GM23248 (cell line): Measurements from ENCODE around the gene SNX13. TPM values are rescaled to one million over a fixed set of nuclear protein-coding genes. Genes with fewer than 3 reads are reported as not detected.

Experiments used
- DNase-seq: peaks from one replicate; pipeline ENCODE4 v3.0.0-alpha.2; 2015
- H2AFZ ChIP-seq: fragments of 200-600 bp; sonication (generic); 2 replicates; pipeline ENCODE4 v1.6.1; 2016; ENCODE audit warnings: antibody characterized with exemption
- H3F3A ChIP-seq: fragments of 200-600 bp; sonication (generic); 2 replicates; pipeline ENCODE4 v1.6.1; 2016; ENCODE audit warnings: mild to moderate bottlenecking, antibody characterized with exemption, mixed run types; ENCODE audit not compliant: insufficient read depth
- H3K27ac ChIP-seq: fragments of 200-600 bp; sonication (generic); 2 replicates; pipeline ENCODE4 v1.5.1; 2016; ENCODE audit warnings: mild to moderate bottlenecking
- H3K27me3 ChIP-seq: fragments of 200-600 bp; sonication (generic); replicated peaks from 2 replicates; pipeline ENCODE4 v1.6.1; 2016; ENCODE audit warnings: mild to moderate bottlenecking; ENCODE audit not compliant: insufficient read depth
- H3K36me3 ChIP-seq: fragments of 200-600 bp; sonication (generic); 2 replicates; pipeline ENCODE4 v1.6.1; 2016; ENCODE audit warnings: low read depth, mild to moderate bottlenecking
- H3K4me1 ChIP-seq: fragments of 200-600 bp; sonication (generic); 2 replicates; pipeline ENCODE4 v1.6.1; 2016; ENCODE audit warnings: mild to moderate bottlenecking; ENCODE audit not compliant: insufficient read depth
- H3K4me2 ChIP-seq: fragments of 200-600 bp; sonication (generic); one replicate; pipeline ENCODE4 v1.6.1; 2016; ENCODE audit warnings: mild to moderate bottlenecking; ENCODE audit not compliant: unreplicated experiment
- H3K4me3 ChIP-seq: fragments of 200-600 bp; sonication (generic); 2 replicates; pipeline ENCODE4 v1.5.1; 2016; ENCODE audit warnings: mild to moderate bottlenecking
- H3K79me2 ChIP-seq: fragments of 200-600 bp; sonication (generic); 2 replicates; pipeline ENCODE4 v1.6.1; 2016; ENCODE audit warnings: mild to moderate bottlenecking; ENCODE audit not compliant: insufficient read depth
- H3K9ac ChIP-seq: fragments of 200-600 bp; sonication (generic); 2 replicates; pipeline ENCODE4 v1.6.1; 2016; ENCODE audit warnings: mild to moderate bottlenecking
- H3K9me2 ChIP-seq: fragments of 200-600 bp; sonication (generic); 2 replicates; pipeline ENCODE4 v1.6.1; 2016; ENCODE audit warnings: mixed run types, mild to moderate bottlenecking, moderate library complexity; ENCODE audit not compliant: insufficient read depth
- H3K9me3 ChIP-seq: fragments of 200-600 bp; sonication (generic); one replicate; pipeline ENCODE4 v1.6.1; 2017; ENCODE audit warnings: low read depth
- H4K20me1 ChIP-seq: fragments of 200-600 bp; sonication (generic); 2 replicates; pipeline ENCODE4 v1.6.0; 2016; ENCODE audit not compliant: insufficient read depth
- EZH2 ChIP-seq: fragments of 200-600 bp; sonication (generic); IDR thresholded peaks from 2 replicates; pipeline ENCODE4 v1.6.1; 2018; ENCODE audit warnings: antibody characterized with exemption, mild to moderate bottlenecking; ENCODE audit not compliant: insufficient read depth, poor library complexity, severe bottlenecking
- EZH2phosphoT487 ChIP-seq: fragments of 200-600 bp; sonication (generic); IDR thresholded peaks from 2 replicates; pipeline ENCODE4 v1.6.1; 2018; ENCODE audit warnings: antibody characterized with exemption, moderate library complexity, mild to moderate bottlenecking, low read depth; ENCODE audit not compliant: insufficient read depth
- WGBS, 2 experiments: methylation state at CpG; one replicate each; pipeline ENCODE4 v1.1.6; 2015 to 2017; ENCODE audit warnings: low lambda C conversion rate in 2 of 2, low coverage in 1 of 2; ENCODE audit errors: missing lambda C conversion rate in 2 of 2; 5-methylcytosine and 5-hydroxymethylcytosine counted together
- in situ Hi-C: fragments of 300-500 bp; cut with MboI; formaldehyde crosslinking; loops from 2 replicates; pipeline ENCODE4 v1.15.0; 2020
- polyA plus RNA-seq: library from polyadenylated mRNA; unstranded; fragments of >200 nt; fragmentation: Nextera tagmentation; extraction: Ambion mirVana; gene quantifications from 2 replicates; pipeline ENCODE4 v1.2.1, GENCODE V29; 2016
- total RNA-seq: library from RNA; depleted of rRNA; stranded (reverse); fragments of >200 nt; shearing (Covaris generic); gene quantifications from 2 replicates; pipeline ENCODE4 v1.2.3, GENCODE V29; 2014

SNX13 gene
- total and polyA plus RNA-seq, 2 experiments from 2014 or later: 21.8 to 34.2 TPM

DNA sequence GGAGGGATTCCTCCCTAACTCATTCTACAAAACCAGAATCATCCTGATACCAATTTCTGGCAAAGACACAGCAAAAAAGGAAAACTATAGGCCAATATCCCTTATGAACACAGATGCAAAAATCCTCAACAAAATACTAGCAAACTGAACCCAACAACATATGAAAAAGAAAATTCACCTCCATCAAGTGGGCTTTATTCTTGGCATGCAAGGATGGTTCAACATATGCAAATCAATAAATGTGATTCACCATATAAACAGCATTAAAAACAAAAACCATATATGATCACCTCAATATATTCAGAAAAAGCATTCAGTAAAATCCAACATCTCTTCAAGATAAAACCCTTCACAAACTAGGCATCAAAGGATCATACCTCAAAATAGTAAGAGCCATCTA lies 23.5 kb downstream of the SNX13 start:
- Histone ChIP-seq H4K20me1 (peaks cover 17% of the 10 kb centered on the region; the same call in 1 of the 2 replicates), H3K27ac (no peak overlapping the region), H3K79me2 (peaks cover 100% of the 10 kb centered on the region), H3K4me3 (no peak overlapping the region), H3K4me2 (no peak overlapping the region), H3K27me3 (no peaks in the 10 kb centered on the region), H3K4me1 (no peaks in the 10 kb centered on the region), H3K9ac (no peak overlapping the region), H3K9me2 (no peaks in the 10 kb centered on the region), H3K9me3 (peaks cover 8% of the 10 kb centered on the region), H2AFZ (no peak overlapping the region), H3F3A (no peaks in the 10 kb centered on the region), H3K36me3 (no peaks in the 10 kb centered on the region)
- TF ChIP-seq EZH2phosphoT487 (no peak), EZH2 (no peak)
- no peak for DNase-seq
- in situ Hi-C loops: no loop called here

DNA sequence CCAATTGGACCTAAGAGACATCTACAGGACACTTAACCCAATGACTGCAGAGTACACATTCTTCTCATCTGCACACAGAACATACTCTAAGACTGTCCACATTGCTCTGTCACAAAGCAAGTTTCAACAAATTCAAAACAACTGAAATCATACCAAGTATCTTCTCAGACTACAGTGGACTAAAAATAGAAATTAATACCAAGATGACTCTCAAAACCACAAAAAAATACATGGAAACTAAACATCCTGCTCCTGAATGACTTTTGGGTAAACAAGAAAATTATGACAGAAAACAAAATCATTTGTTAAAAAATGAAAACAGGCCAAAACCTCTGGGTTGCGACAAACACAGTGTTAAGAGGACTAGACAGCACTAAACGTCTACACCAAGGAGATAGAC lies 24.5 kb downstream of the SNX13 start:
- TF ChIP-seq EZH2 (no peak), EZH2phosphoT487 (no peak)
- Histone ChIP-seq H4K20me1 (peaks cover 17% of the 10 kb centered on the region; the same call in 1 of the 2 replicates), H3F3A (no peaks in the 10 kb centered on the region), H3K79me2 (peaks cover 100% of the 10 kb centered on the region), H2AFZ (no peak overlapping the region), H3K4me2 (no peak overlapping the region), H3K9me3 (peaks cover 8% of the 10 kb centered on the region), H3K27me3 (no peaks in the 10 kb centered on the region), H3K9ac (no peak overlapping the region), H3K27ac (no peak overlapping the region), H3K36me3 (no peaks in the 10 kb centered on the region), H3K4me3 (no peak overlapping the region), H3K4me1 (no peaks in the 10 kb centered on the region), H3K9me2 (no peaks in the 10 kb centered on the region)
- in situ Hi-C loops: no loop called here
- no peak for DNase-seq
- WGBS, 2 experiments: 85 to 89% methylated on average over 2 of the region's 2 CpGs

DNA sequence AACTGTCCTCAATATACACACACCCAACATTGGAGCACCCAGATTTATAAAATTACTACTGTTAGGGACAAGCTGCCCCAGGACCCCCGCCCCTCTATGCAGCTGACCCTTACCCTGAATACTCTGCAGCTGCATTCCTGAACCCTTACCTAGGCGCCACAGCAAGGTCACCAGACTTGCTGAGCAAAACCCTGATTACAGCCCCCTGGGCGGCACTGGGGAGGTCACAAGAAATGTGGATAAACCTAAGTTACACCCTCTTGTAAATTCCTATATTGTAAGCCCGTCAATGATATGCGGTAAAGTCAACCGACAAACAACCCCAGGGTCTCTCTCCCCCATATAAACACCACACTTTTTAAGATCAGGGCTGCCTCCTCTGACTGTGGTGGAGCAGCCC lies 25.1 kb downstream of the SNX13 start:
- H3K36me3 ChIP-seq: no peaks in the 10 kb centered on the region
- H3K79me2 ChIP-seq: peaks cover 100% of the 10 kb centered on the region
- no peaks in the 10 kb centered on the region for H3F3A ChIP-seq
- no peak overlapping the region for H3K4me3 ChIP-seq
- H2AFZ ChIP-seq: no peak overlapping the region
- no peaks in the 10 kb centered on the region for H3K4me1 ChIP-seq
- H3K27ac ChIP-seq: no peak overlapping the region
- H3K4me2 ChIP-seq: no peak overlapping the region
- no peak overlapping the region for H3K9ac ChIP-seq
- H3K9me3 ChIP-seq: peaks cover 8% of the 10 kb centered on the region
- WGBS, 2 experiments: 89 to 92% methylated on average over 6 of the region's 6 CpGs
- DNase-seq: no peak
- peaks cover 17% of the 10 kb centered on the region; the same call in 1 of the 2 replicates for H4K20me1 ChIP-seq
- in situ Hi-C loops: no loop called here
- TF ChIP-seq EZH2phosphoT487: no peak
- TF ChIP-seq EZH2: no peak
- no peaks in the 10 kb centered on the region for H3K9me2 ChIP-seq
- no peaks in the 10 kb centered on the region for H3K27me3 ChIP-seq

DNA sequence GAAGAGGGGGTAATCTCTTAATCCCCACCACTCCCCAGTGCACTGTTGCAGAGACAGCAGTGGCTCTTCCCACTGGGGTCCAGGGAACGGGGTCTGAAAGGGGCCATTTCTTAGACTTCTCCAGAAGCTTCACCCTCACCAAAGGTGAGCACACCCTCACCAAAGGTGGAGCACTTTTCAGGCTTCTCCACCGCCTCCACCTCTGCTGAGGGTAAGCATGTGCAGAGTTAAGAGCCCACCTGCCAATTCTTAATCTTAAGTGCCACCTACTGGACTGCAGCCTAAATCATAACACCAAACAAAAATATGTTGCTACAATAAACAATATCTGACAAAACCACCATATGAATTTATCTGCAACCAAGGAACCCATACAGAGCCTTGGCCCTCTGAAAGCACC lies 27.0 kb downstream of the SNX13 start:
- 88 to 96% methylated on average over 2 of the region's 2 CpGs for WGBS, 2 experiments
- in situ Hi-C loops: no loop called here
- Histone ChIP-seq H3K4me2 (no peak overlapping the region), H3F3A (no peaks in the 10 kb centered on the region), H3K79me2 (peaks cover 100% of the 10 kb centered on the region), H4K20me1 (peaks cover 10% of the 10 kb centered on the region; the same call in 1 of the 2 replicates), H3K4me3 (no peak overlapping the region), H3K9ac (no peak overlapping the region), H3K27me3 (no peaks in the 10 kb centered on the region), H3K4me1 (no peaks in the 10 kb centered on the region), H3K9me3 (peaks cover 8% of the 10 kb centered on the region), H3K9me2 (no peaks in the 10 kb centered on the region), H3K27ac (no peak overlapping the region), H2AFZ (no peak overlapping the region), H3K36me3 (no peaks in the 10 kb centered on the region; the same call in 1 of the 2 replicates)
- TF ChIP-seq EZH2phosphoT487: no peak
- TF ChIP-seq EZH2: no peak
- DNase-seq: no peak
